Stimulated activated CD4-positive, alpha-beta T cell treated with anti-CD3 and anti-CD28 coated beads, Interleukin-2, amount 100 ng/mL, for 24 hours (primary cell): ENCODE data around the gene TICRR.

ENCODE experiments used
- DNase-seq, 2 donors: peaks; one replicate each; pipeline ENCODE4 v3.0.0-alpha.2; 2020

Gene TICRR

GRCh38 chr15:89630260-89630659, 55.0 kb downstream of the TICRR start:
- DNase-seq: no peak

- DNase-seq: no peak
Observed at GRCh38 chr15:89630974-89631901, 56.0 kb downstream of the TICRR start.

- no peak for DNase-seq
Observed at GRCh38 chr15:89631902-89632264, 56.6 kb downstream of the TICRR start.

- no peak for DNase-seq
Observed at GRCh38 chr15:89632563-89633430, 57.5 kb downstream of the TICRR start.

GRCh38 chr15:89633585-89633984, 58.3 kb downstream of the TICRR start:
- DNase-seq: no peak

GRCh38 chr15:89640245-89640644, 65.0 kb downstream of the TICRR start:
- DNase-seq: no peak

- DNase-seq: no peak
Observed at GRCh38 chr15:89641053-89641452, 65.8 kb downstream of the TICRR start.

- DNase-seq: no peak
Observed at GRCh38 chr15:89642106-89642505, 66.8 kb downstream of the TICRR start.

- no peak for DNase-seq
Observed at GRCh38 chr15:89645680-89646079, 70.4 kb downstream of the TICRR start.

- DNase-seq: no peak
Observed at GRCh38 chr15:89646416-89647141, 71.3 kb downstream of the TICRR start.

GRCh38 chr15:89647191-89647851, 72.1 kb downstream of the TICRR start:
- DNase-seq: peak; percentile 73 to 83

GRCh38 chr15:89648106-89649012, 73.1 kb downstream of the TICRR start:
- DNase-seq: no peak

GRCh38 chr15:89649013-89649625, 73.8 kb downstream of the TICRR start:
- DNase-seq: no peak

GRCh38 chr15:89649716-89650115, 74.4 kb downstream of the TICRR start:
- no peak for DNase-seq

- DNase-seq: no peak
Observed at GRCh38 chr15:89652131-89652530, 76.9 kb downstream of the TICRR start.

- DNase-seq: no peak
Observed at GRCh38 chr15:89652666-89653065, 77.4 kb downstream of the TICRR start.

GRCh38 chr15:89653578-89653977, 78.3 kb downstream of the TICRR start:
- DNase-seq: no peak

GRCh38 chr15:89654301-89654761, 79.1 kb downstream of the TICRR start:
- DNase-seq: no peak

GRCh38 chr15:89654847-89655805, 79.9 kb downstream of the TICRR start, which contains the start of gene KIF7:
KIF7 (minus strand) TSS chr15:89655467; CDS start chr15:89652930, 2,537 bp downstream.
- DNase-seq: peak in 1 of 2 donors; percentile 43
